Glutamatergic neuron (in vitro differentiated cells): ENCODE results near the gene AMER2. TPM values are rescaled to one million over a fixed set of nuclear protein-coding genes. Genes with fewer than 3 reads are reported as not detected.

Experiments used
- DNase-seq: peaks from one replicate; pipeline ENCODE4 v3.0.0; 2022
- H3K27ac Mint-ChIP-seq: one replicate; pipeline ENCODE4 v1.8.0; 2020; ENCODE audit warnings: mild to moderate bottlenecking, mixed read lengths, inconsistent platforms; ENCODE audit not compliant: unreplicated experiment
- H3K27me3 Mint-ChIP-seq: one replicate; pipeline ENCODE4 v1.8.0; 2020; ENCODE audit warnings: mild to moderate bottlenecking, moderate library complexity, mixed read lengths, inconsistent platforms; ENCODE audit not compliant: unreplicated experiment
- H3K36me3 Mint-ChIP-seq: one replicate; pipeline ENCODE4 v1.8.0; 2020; ENCODE audit warnings: mild to moderate bottlenecking, mixed read lengths, inconsistent platforms; ENCODE audit not compliant: unreplicated experiment
- H3K4me1 Mint-ChIP-seq: one replicate; pipeline ENCODE4 v1.8.0; 2020; ENCODE audit warnings: mild to moderate bottlenecking, low read depth, mixed read lengths, inconsistent platforms; ENCODE audit not compliant: unreplicated experiment
- H3K4me3 Mint-ChIP-seq: one replicate; pipeline ENCODE4 v1.8.0; 2020; ENCODE audit warnings: mild to moderate bottlenecking, mixed read lengths, inconsistent platforms; ENCODE audit not compliant: unreplicated experiment
- H3K9me3 Mint-ChIP-seq: one replicate; pipeline ENCODE4 v1.8.0; 2020; ENCODE audit warnings: mild to moderate bottlenecking, moderate library complexity, mixed read lengths, inconsistent platforms; ENCODE audit not compliant: unreplicated experiment
- CTCF ChIP-seq: fragments of 200-600 bp; sonication (generic); IDR thresholded peaks from one replicate; pipeline ENCODE4 v1.5.0; 2021; ENCODE audit not compliant: partially characterized antibody, unreplicated experiment
- total RNA-seq: library from RNA; stranded (reverse); fragmentation: NEBNext Ultra II Directional; extraction: Animal tissue kit (Norgen Biotek cat#: 25700); gene quantifications from one replicate; pipeline ENCODE4 v1.2.1, GENCODE V29; 2021; ENCODE audit not compliant: unreplicated experiment

The AMER2 gene
- total RNA-seq, 1 donor from 2014 or later: 1.5 TPM

- Mint-ChIP-seq H3K4me1 (peaks cover 1% of the 10 kb centered on the region), H3K9me3 (peaks cover 3% of the 10 kb centered on the region), H3K27ac (no peak overlapping the region), H3K36me3 (peaks cover 8% of the 10 kb centered on the region), H3K4me3 (no peak overlapping the region), H3K27me3 (no peaks in the 10 kb centered on the region)
- no peak for TF ChIP-seq CTCF
- DNase-seq: no peak
These were observed 40.1 kb downstream of the AMER2 start for GRCh38 chr13:25131881-25132420.

- Mint-ChIP-seq H3K36me3 (peaks cover 8% of the 10 kb centered on the region), H3K4me1 (peaks cover 1% of the 10 kb centered on the region), H3K9me3 (peaks cover 6% of the 10 kb centered on the region), H3K27me3 (peaks cover 2% of the 10 kb centered on the region), H3K27ac (no peak overlapping the region), H3K4me3 (no peak overlapping the region)
- no peak for TF ChIP-seq CTCF
- DNase-seq: no peak
These were observed 41.1 kb downstream of the AMER2 start for GRCh38 chr13:25130944-25131343.

DNA sequence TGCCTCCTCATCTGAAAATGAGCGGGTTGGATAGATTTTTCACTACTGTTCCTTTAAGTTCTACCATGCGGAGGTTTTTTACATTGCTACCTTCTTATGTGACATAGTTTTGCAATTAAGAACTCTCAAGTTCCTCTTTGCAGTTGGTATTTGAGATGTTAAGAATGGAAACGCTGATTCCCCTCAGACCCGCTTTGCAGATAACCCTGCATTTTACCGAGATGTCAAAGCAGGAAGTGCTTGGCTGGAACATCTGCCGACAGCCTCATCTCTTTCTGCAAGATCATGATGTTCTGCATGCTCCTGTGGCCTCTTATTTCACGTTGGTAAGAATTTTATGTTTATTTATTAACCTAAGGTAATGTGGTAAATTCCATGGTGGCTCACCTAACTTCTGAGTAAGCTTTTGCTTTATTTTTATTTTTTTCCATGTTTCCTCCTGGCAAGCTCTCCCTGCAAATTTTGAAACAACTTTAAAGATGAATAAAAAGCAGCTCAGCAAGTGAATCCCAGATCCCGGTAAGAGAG is 53.6 kb downstream of the AMER2 start:
- H3K4me3 Mint-ChIP-seq: no peak overlapping the region
- H3K27me3 Mint-ChIP-seq: peaks cover 1% of the 10 kb centered on the region
- H3K9me3 Mint-ChIP-seq: peaks cover 10% of the 10 kb centered on the region

GRCh38 chr13:25117312-25117711 is 54.8 kb downstream of the AMER2 start:
- peaks cover 12% of the 10 kb centered on the region for H3K36me3 Mint-ChIP-seq
- H3K27me3 Mint-ChIP-seq: peaks cover 1% of the 10 kb centered on the region
- no peak overlapping the region for H3K4me3 Mint-ChIP-seq
- H3K27ac Mint-ChIP-seq: no peak overlapping the region
- DNase-seq: no peak
- H3K4me1 Mint-ChIP-seq: peaks cover 6% of the 10 kb centered on the region
- no peak for TF ChIP-seq CTCF
- H3K9me3 Mint-ChIP-seq: peaks cover 10% of the 10 kb centered on the region

More for the DNA sequence above, 53.6 kb downstream of the AMER2 start:
- no peak for TF ChIP-seq CTCF
- no peak for DNase-seq
- Mint-ChIP-seq H3K4me1 (peaks cover 6% of the 10 kb centered on the region), H3K36me3 (peaks cover 20% of the 10 kb centered on the region), H3K27ac (no peak overlapping the region)

DNA sequence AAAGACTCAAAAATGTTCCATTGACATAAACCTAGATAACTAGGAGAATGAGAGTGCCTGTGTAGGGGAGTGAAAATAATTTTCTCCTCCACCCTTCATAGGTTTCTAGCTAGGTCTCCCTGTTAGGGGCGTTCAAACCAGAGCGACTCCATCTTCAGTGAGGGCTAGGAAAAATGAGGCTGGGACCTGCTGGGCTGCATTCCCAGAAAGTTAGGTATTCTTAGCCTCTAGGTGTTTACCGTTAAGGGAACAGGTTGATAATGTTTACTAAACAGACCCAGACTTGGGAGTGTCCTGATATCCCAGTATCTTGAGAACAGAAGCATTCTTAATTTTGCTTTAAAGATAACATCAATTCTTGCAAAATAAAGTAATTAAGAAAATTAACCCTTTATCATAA is 56.0 kb downstream of the AMER2 start:
- DNase-seq: no peak
- peaks cover 4% of the 10 kb centered on the region for H3K36me3 Mint-ChIP-seq
- TF ChIP-seq CTCF: no peak

More for the DNA sequence above, 56.0 kb downstream of the AMER2 start:
- no peak overlapping the region for H3K4me3 Mint-ChIP-seq
- H3K9me3 Mint-ChIP-seq: peaks cover 6% of the 10 kb centered on the region
- peaks cover 1% of the 10 kb centered on the region for H3K27me3 Mint-ChIP-seq
- H3K4me1 Mint-ChIP-seq: peaks cover 6% of the 10 kb centered on the region
- H3K27ac Mint-ChIP-seq: no peak overlapping the region
